ENCODE measurements around the gene CALN1. TPM values are rescaled to one million over a fixed set of nuclear protein-coding genes. Genes with fewer than 3 reads are reported as not detected.

The CALN1 gene
- total and polyA plus RNA-seq, 9 of the 15 experiments (the other 6 are each of a cell fraction or from before 2014, with no cell fraction given), result 1.4 to 7.5 (median 3.3) TPM

DNA sequence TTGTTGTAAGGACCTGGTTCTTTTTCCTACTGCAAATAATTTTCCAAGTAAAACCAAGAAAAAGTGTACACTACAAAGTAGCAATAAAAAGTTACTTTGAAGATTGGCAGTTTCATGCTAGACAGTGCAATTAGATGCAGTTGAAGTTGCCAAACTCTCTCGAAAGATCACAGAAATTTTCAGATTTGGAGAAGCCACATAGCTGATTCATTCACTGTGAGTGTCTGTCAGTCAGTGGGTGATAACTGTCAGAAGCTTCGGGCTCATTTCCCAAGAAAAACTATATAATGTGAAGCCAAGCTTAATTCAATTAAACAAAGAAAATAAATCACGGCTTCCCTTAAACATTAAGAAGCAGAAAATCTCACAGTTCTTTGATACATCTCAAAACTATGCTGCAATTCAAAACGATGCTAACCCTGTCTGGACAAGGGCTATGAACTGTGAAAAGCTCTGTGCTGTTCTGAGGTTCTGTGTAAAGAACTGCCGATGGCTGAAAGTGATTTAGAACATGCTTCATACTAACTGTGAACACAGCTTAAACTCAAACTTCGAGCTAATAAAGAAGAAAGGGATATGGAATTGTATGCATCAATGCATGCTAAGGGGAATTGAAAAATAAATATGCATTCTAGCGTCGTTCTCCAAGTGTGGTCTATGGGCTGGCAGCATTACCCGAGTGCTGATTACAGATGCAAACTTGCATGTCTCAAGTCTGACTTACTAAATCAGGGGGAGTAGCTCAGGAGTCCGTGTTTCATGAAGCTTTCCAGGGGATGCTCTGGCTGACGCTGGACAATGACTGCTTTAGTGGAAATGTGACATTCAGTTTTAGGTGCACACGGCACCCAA, 557.4 kb downstream of the CALN1 start:
- no peak for ATAC-seq
- WGBS (ENCODE audit: insufficient coverage, low coverage, missing lambda C conversion rate), result under 1% methylated on average over 12 of the region's 12 CpGs
- peaks cover 3% of the 10 kb centered on the region for H3K9me1 ChIP-seq (ENCODE audit: control insufficient read depth, insufficient read depth, low read length)
- H3K9me3 ChIP-seq (replicated peaks; ENCODE audit: control insufficient read depth, insufficient read depth, low read depth, low read length), result no peaks in the 10 kb centered on the region
- no peak for TF ChIP-seq SAFB (IDR thresholded peaks at IDR 0.05; ENCODE audit: borderline replicate concordance, low read depth, low read length)
- H3K36me3 ChIP-seq (ENCODE audit: control insufficient read depth, insufficient read depth, low read length), result no peaks in the 10 kb centered on the region
- ChIA-PET CTCF (ENCODE audit: low intra/inter-chr PET ratio) (no interaction called here), POLR2A (interaction anchor here (0.6 kb wide), 1 partner anchor 59 kb away, joined by 3 read pairs; no protein-coding TSS in a partner anchor)
- peaks cover 0 to 2% of the 10 kb centered on the region in 2 experiments; a peak in 1 of 5 replicates for H3K27me3 ChIP-seq (ENCODE audit: control insufficient read depth in 2 of 2, insufficient read depth in 2 of 2, low read length in 2 of 2)
- in situ Hi-C loops (cut with MboI) (no loop called here), intact Hi-C loops (cut with micrococcal nuclease) (no loop called here)
- no TSS peak for BruUV-seq (replicated peaks)
- no peak overlapping the region for H3K27ac ChIP-seq (ENCODE audit: extremely low read depth, low read depth, low read length)
- DNase-seq (ENCODE audit: extremely low read depth in 1 of 4, low spot score in 3 of 4), result no peak
- no peaks in the 10 kb centered on the region for H4K20me1 ChIP-seq (replicated peaks; ENCODE audit: control insufficient read depth, insufficient read depth, low read length)
- H3K4me3 ChIP-seq, result no peak overlapping the region
- H2AFZ ChIP-seq (ENCODE audit: low read depth, low read length), result no peak overlapping the region
- no peaks in the 10 kb centered on the region for H3K4me1 ChIP-seq (replicated peaks in 1 of 2; ENCODE audit: control insufficient read depth in 2 of 2, insufficient read depth in 2 of 2, low read length in 2 of 2)
- no peaks in the 10 kb centered on the region for H3K79me2 ChIP-seq (ENCODE audit: control insufficient read depth, insufficient read depth, low read length)
- no peak overlapping the region for H3K4me2 ChIP-seq (ENCODE audit: insufficient read depth, low read length)
- no peak overlapping the region for H3K9ac ChIP-seq (ENCODE audit: insufficient read depth in 1 of 2, low read depth in 2 of 2, low read length in 2 of 2)
- FAIRE-seq, result no peak

DNA sequence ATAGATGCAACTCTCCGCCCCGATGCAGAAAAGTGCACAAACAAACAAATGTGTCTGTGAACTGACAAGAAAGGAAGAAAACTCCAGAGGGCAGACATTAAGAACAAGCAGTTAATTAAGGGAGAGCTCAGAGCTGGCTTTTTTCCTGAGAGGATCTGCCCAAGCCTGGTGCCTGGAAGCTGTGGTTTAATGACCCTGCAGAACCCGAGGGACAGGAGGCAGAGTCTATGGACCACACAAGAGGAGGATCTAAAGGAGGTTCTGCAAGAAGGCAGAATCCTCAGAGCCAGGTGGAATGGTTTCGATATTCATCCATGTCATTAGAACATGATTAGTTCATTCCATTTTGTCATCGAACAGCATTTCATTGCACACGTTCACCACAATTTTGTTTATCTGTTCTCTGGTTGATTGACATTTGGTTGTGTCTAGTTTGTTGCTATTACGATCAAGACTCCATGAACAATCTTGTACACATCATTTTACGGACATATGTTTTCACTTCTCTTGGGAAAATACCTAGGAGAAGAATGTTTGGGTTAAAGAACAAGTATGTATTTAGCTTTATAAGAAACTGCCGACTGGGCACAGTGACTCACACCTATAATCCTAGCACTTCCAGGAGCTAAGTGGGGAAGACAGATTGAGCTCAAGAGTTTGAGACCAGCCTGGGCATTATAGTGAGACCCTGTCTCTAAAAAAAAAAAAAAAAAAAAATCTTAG, 560.2 kb downstream of the CALN1 start:
- ATAC-seq (no peak), DNase-seq (ENCODE audit: extremely low read depth in 1 of 4, low spot score in 3 of 4) (no peak), FAIRE-seq (no peak)
- CTCF ChIA-PET (ENCODE audit: low intra/inter-chr PET ratio), result no interaction called here
- Histone ChIP-seq H3K27ac (ENCODE audit: extremely low read depth, low read depth, low read length) (no peak overlapping the region), H3K36me3 (ENCODE audit: control insufficient read depth, insufficient read depth, low read length) (no peaks in the 10 kb centered on the region), H3K4me1 (replicated peaks in 1 of 2; ENCODE audit: control insufficient read depth in 2 of 2, insufficient read depth in 2 of 2, low read length in 2 of 2) (no peaks in the 10 kb centered on the region), H3K9me3 (replicated peaks; ENCODE audit: control insufficient read depth, insufficient read depth, low read depth, low read length) (no peaks in the 10 kb centered on the region), H4K20me1 (replicated peaks; ENCODE audit: control insufficient read depth, insufficient read depth, low read length) (no peaks in the 10 kb centered on the region), H2AFZ (ENCODE audit: low read depth, low read length) (no peak overlapping the region), H3K79me2 (ENCODE audit: control insufficient read depth, insufficient read depth, low read length) (no peaks in the 10 kb centered on the region), H3K9me1 (ENCODE audit: control insufficient read depth, insufficient read depth, low read length) (peaks cover 3% of the 10 kb centered on the region), H3K27me3 (ENCODE audit: control insufficient read depth in 2 of 2, insufficient read depth in 2 of 2, low read length in 2 of 2) (peaks cover 0 to 2% of the 10 kb centered on the region in 2 experiments; a peak in 1 of 5 replicates), H3K4me3 (no peak overlapping the region), H3K4me2 (ENCODE audit: insufficient read depth, low read length) (no peak overlapping the region), H3K9ac (ENCODE audit: insufficient read depth in 1 of 2, low read depth in 2 of 2, low read length in 2 of 2) (no peak overlapping the region)
- in situ Hi-C loops (cut with MboI), result no loop called here
- WGBS (ENCODE audit: insufficient coverage, low coverage, missing lambda C conversion rate), result under 1% methylated on average over 9 of the region's 9 CpGs
- intact Hi-C loops (cut with micrococcal nuclease), result no loop called here
- POLR2A ChIA-PET, result interaction anchor here (0.6 to 1.3 kb wide), 2 partner anchors 15 to 123 kb away, joined by 3 read pairs; no protein-coding TSS in a partner anchor
- no TSS peak for BruUV-seq (replicated peaks)
- no peak for TF ChIP-seq CBX2 (IDR thresholded peaks at IDR 0.05; ENCODE audit: insufficient read depth, low read length, poor library complexity, severe bottlenecking)
- TF ChIP-seq TAF15 (IDR thresholded peaks at IDR 0.05; ENCODE audit: low read depth, low read length), result no peak
- TF ChIP-seq ZNF197 (CRISPR knock-in tag; IDR thresholded peaks at IDR 0.05; ENCODE audit: low read depth), result no peak
- TF ChIP-seq, protein P1, sequence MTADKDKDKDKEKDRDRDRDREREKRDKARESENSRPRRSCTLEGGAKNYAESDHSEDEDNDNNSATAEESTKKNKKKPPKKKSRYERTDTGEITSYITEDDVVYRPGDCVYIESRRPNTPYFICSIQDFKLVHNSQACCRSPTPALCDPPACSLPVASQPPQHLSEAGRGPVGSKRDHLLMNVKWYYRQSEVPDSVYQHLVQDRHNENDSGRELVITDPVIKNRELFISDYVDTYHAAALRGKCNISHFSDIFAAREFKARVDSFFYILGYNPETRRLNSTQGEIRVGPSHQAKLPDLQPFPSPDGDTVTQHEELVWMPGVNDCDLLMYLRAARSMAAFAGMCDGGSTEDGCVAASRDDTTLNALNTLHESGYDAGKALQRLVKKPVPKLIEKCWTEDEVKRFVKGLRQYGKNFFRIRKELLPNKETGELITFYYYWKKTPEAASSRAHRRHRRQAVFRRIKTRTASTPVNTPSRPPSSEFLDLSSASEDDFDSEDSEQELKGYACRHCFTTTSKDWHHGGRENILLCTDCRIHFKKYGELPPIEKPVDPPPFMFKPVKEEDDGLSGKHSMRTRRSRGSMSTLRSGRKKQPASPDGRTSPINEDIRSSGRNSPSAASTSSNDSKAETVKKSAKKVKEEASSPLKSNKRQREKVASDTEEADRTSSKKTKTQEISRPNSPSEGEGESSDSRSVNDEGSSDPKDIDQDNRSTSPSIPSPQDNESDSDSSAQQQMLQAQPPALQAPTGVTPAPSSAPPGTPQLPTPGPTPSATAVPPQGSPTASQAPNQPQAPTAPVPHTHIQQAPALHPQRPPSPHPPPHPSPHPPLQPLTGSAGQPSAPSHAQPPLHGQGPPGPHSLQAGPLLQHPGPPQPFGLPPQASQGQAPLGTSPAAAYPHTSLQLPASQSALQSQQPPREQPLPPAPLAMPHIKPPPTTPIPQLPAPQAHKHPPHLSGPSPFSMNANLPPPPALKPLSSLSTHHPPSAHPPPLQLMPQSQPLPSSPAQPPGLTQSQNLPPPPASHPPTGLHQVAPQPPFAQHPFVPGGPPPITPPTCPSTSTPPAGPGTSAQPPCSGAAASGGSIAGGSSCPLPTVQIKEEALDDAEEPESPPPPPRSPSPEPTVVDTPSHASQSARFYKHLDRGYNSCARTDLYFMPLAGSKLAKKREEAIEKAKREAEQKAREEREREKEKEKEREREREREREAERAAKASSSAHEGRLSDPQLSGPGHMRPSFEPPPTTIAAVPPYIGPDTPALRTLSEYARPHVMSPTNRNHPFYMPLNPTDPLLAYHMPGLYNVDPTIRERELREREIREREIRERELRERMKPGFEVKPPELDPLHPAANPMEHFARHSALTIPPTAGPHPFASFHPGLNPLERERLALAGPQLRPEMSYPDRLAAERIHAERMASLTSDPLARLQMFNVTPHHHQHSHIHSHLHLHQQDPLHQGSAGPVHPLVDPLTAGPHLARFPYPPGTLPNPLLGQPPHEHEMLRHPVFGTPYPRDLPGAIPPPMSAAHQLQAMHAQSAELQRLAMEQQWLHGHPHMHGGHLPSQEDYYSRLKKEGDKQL (CRISPR knock-in tag; IDR thresholded peaks at IDR 0.05; ENCODE audit: borderline replicate concordance), result no peak
- TF ChIP-seq MCM2 (IDR thresholded peaks at IDR 0.05; ENCODE audit: low read depth), result no peak
